ENCODE results near the gene RIPOR2.
"Not testable (repeated sequence)": the region's sequence is repeated elsewhere in the genome, so short reads cannot be mapped to it uniquely, and the experiment has no call there.

The RIPOR2 gene

GRCh38 chr6:24950218-24950941 is 14.6 kb upstream of the RIPOR2 start:
- no peak for DNase-seq

GRCh38 chr6:24949020-24949569 is 13.3 kb upstream of the RIPOR2 start:
- DNase-seq, result no peak

- DNase-seq, result not testable (repeated sequence)
Observed at GRCh38 chr6:24948261-24948660, 12.5 kb upstream of the RIPOR2 start.

- DNase-seq, result no peak
Observed at GRCh38 chr6:24947636-24948035, 11.9 kb upstream of the RIPOR2 start.

GRCh38 chr6:24945054-24945453 is 9.3 kb upstream of the RIPOR2 start:
- no peak for DNase-seq

GRCh38 chr6:24943774-24944173 is 8.0 kb upstream of the RIPOR2 start:
- DNase-seq, result no peak

- DNase-seq, result no peak
Observed at GRCh38 chr6:24940311-24940917, 4.7 kb upstream of the RIPOR2 start.

GRCh38 chr6:24936641-24937317 is 1.0 kb upstream of the RIPOR2 start:
- DNase-seq, result no peak

GRCh38 chr6:24933868-24934401 is 1.8 kb downstream of the RIPOR2 start:
- DNase-seq, result peak; percentile 7 to 20

- DNase-seq, result peak in 1 of 2 experiments; percentile 8
Observed at GRCh38 chr6:24933266-24933665, 2.5 kb downstream of the RIPOR2 start.

GRCh38 chr6:24932832-24933231 is 2.9 kb downstream of the RIPOR2 start:
- no peak for DNase-seq

- no peak for DNase-seq
Observed at GRCh38 chr6:24931718-24932691, 3.8 kb downstream of the RIPOR2 start.

GRCh38 chr6:24931296-24931695 is 4.5 kb downstream of the RIPOR2 start:
- DNase-seq, result no peak

- no peak for DNase-seq
Observed at GRCh38 chr6:24930431-24930871, 5.3 kb downstream of the RIPOR2 start.

- DNase-seq, result no peak
Observed at GRCh38 chr6:24929242-24929641, 6.5 kb downstream of the RIPOR2 start.

- DNase-seq, result no peak
Observed at GRCh38 chr6:24927985-24928745, 7.6 kb downstream of the RIPOR2 start.

GRCh38 chr6:24927277-24927955 is 8.3 kb downstream of the RIPOR2 start:
- DNase-seq, result no peak

GRCh38 chr6:24926647-24927046 is 9.1 kb downstream of the RIPOR2 start:
- DNase-seq, result not testable (repeated sequence)

GRCh38 chr6:24926192-24926591 is 9.6 kb downstream of the RIPOR2 start:
- no peak for DNase-seq

- no peak for DNase-seq
Observed at GRCh38 chr6:24925661-24926060, 10.1 kb downstream of the RIPOR2 start.
